SK-N-SH treated with all-trans-retinoic acid at 6 μM for 48 hours (cell line): ENCODE measurements around the gene C7orf33.

Source experiments
- BACH2 ChIP-seq: fragments of 250-450 bp; sonication (Bioruptor Pico); IDR thresholded peaks from 2 replicates; pipeline ENCODE4 v1.9.0; 2021; ENCODE audit warnings: mild to moderate bottlenecking, borderline replicate concordance
- CREB5 ChIP-seq: fragments of 250-450 bp; sonication (Bioruptor Pico); IDR thresholded peaks from 2 replicates; pipeline ENCODE4 v1.5.1; 2020; ENCODE audit warnings: low read depth, mild to moderate bottlenecking, moderate library complexity
- GLIS3 ChIP-seq: fragments of 250-450 bp; sonication (Bioruptor Pico); IDR thresholded peaks from 2 replicates; pipeline ENCODE4 v1.5.0; 2020; ENCODE audit warnings: mild to moderate bottlenecking, moderate library complexity
- PATZ1 ChIP-seq: fragments of 250-450 bp; sonication (Bioruptor Pico); IDR thresholded peaks from 2 replicates; pipeline ENCODE4 v1.8.0; 2020; ENCODE audit warnings: mild to moderate bottlenecking, moderate library complexity, borderline replicate concordance
- SNAI2 ChIP-seq: fragments of 250-450 bp; sonication (Bioruptor Pico); IDR thresholded peaks from 2 replicates; pipeline ENCODE4 v1.5.0; 2020; ENCODE audit warnings: mild to moderate bottlenecking, moderate library complexity
- ZC3H10 ChIP-seq: fragments of 250-450 bp; sonication (Bioruptor Pico); IDR thresholded peaks from 2 replicates; pipeline ENCODE4 v1.5.1; 2021; ENCODE audit warnings: mild to moderate bottlenecking, moderate library complexity

GRCh38 chr7:148652773-148653172 lies 62.2 kb downstream of the C7orf33 start:
- TF ChIP-seq BACH2 (CRISPR knock-in tag) (no peak), CREB5 (CRISPR knock-in tag) (no peak), GLIS3 (no peak), PATZ1 (CRISPR knock-in tag) (no peak), SNAI2 (CRISPR knock-in tag) (no peak), ZC3H10 (no peak)
